ENCODE results near the gene PIGV.

The PIGV gene

GRCh38 chr1:26790551-26790953 lies 2.8 kb downstream of the PIGV start:
- peaks cover 17% of the 10 kb centered on the region for H3K4me1 ChIP-seq (ENCODE audit: low read length)
- H3K4me2 ChIP-seq (ENCODE audit: low read depth, low read length), result no peak overlapping the region
- H3K27me3 ChIP-seq (replicated peaks; ENCODE audit: insufficient read depth, low read length), result no peaks in the 10 kb centered on the region
- H3K36me3 ChIP-seq (replicated peaks; ENCODE audit: insufficient read depth, low read length), result no peaks in the 10 kb centered on the region
- H3K9me2 ChIP-seq (replicated peaks; ENCODE audit: insufficient read depth, low read length), result no peaks in the 10 kb centered on the region
- H3K27ac ChIP-seq (ENCODE audit: low read length), result no peak overlapping the region
- H4K20me1 ChIP-seq (ENCODE audit: insufficient read depth, low read length), result no peaks in the 10 kb centered on the region
- H3F3A ChIP-seq (ENCODE audit: insufficient read depth, low read length), result peaks cover 33% of the 10 kb centered on the region
- H3K9ac ChIP-seq (ENCODE audit: low read length), result no peak overlapping the region
- H3K4me3 ChIP-seq (ENCODE audit: low read length), result no peak overlapping the region
- no peak for TF ChIP-seq EZH2phosphoT487 (IDR thresholded peaks at IDR 0.05; ENCODE audit: low read length)
- no peaks in the 10 kb centered on the region for H3K9me3 ChIP-seq (replicated peaks; ENCODE audit: insufficient read depth, low read length)
- DNase-seq, result no peak
- peaks cover 8% of the 10 kb centered on the region for H3K79me2 ChIP-seq (ENCODE audit: low read length)
- H2AFZ ChIP-seq (ENCODE audit: low read length), result no peak overlapping the region

- no peaks in the 10 kb centered on the region for H3K27me3 ChIP-seq (replicated peaks; ENCODE audit: insufficient read depth, low read length)
- H3K79me2 ChIP-seq (ENCODE audit: low read length), result peaks cover 8% of the 10 kb centered on the region
- H3K4me1 ChIP-seq (ENCODE audit: low read length), result peaks cover 12% of the 10 kb centered on the region
- no peak overlapping the region for H2AFZ ChIP-seq (ENCODE audit: low read length)
- no peaks in the 10 kb centered on the region for H3K9me2 ChIP-seq (replicated peaks; ENCODE audit: insufficient read depth, low read length)
- no peaks in the 10 kb centered on the region for H4K20me1 ChIP-seq (ENCODE audit: insufficient read depth, low read length)
- H3K36me3 ChIP-seq (replicated peaks; ENCODE audit: insufficient read depth, low read length), result no peaks in the 10 kb centered on the region
- no peak overlapping the region for H3K27ac ChIP-seq (ENCODE audit: low read length)
- no peak overlapping the region for H3K4me3 ChIP-seq (ENCODE audit: low read length)
- no peak overlapping the region for H3K4me2 ChIP-seq (ENCODE audit: low read depth, low read length)
- no peaks in the 10 kb centered on the region for H3K9me3 ChIP-seq (replicated peaks; ENCODE audit: insufficient read depth, low read length)
- H3F3A ChIP-seq (ENCODE audit: insufficient read depth, low read length), result peaks cover 27% of the 10 kb centered on the region
- no peak for TF ChIP-seq CTCF (IDR thresholded peaks at IDR 0.05; ENCODE audit: low read length)
- TF ChIP-seq EZH2 (optimal IDR thresholded peaks at IDR 0.05; ENCODE audit: low read depth, low read length), result no peak
- TF ChIP-seq EZH2phosphoT487 (IDR thresholded peaks at IDR 0.05; ENCODE audit: low read length), result no peak
- no peak overlapping the region for H3K9ac ChIP-seq (ENCODE audit: low read length)
- no peak for DNase-seq
Observed at GRCh38 chr1:26791148-26791547, 3.4 kb downstream of the PIGV start.

- no peaks in the 10 kb centered on the region for H3K27me3 ChIP-seq (replicated peaks; ENCODE audit: insufficient read depth, low read length)
- no peaks in the 10 kb centered on the region for H3K9me2 ChIP-seq (replicated peaks; ENCODE audit: insufficient read depth, low read length)
- no peaks in the 10 kb centered on the region for H3K9me3 ChIP-seq (replicated peaks; ENCODE audit: insufficient read depth, low read length)
- no peak overlapping the region for H3K4me3 ChIP-seq (ENCODE audit: low read length)
- H3K9ac ChIP-seq (ENCODE audit: low read length), result no peak overlapping the region
- H4K20me1 ChIP-seq (ENCODE audit: insufficient read depth, low read length), result no peaks in the 10 kb centered on the region
- no peak overlapping the region for H2AFZ ChIP-seq (ENCODE audit: low read length)
- H3K27ac ChIP-seq (ENCODE audit: low read length), result no peak overlapping the region
- H3K79me2 ChIP-seq (ENCODE audit: low read length), result peaks cover 8% of the 10 kb centered on the region
- peaks cover 7% of the 10 kb centered on the region for H3K4me1 ChIP-seq (ENCODE audit: low read length)
- TF ChIP-seq EZH2phosphoT487 (IDR thresholded peaks at IDR 0.05; ENCODE audit: low read length), result no peak
- no peak for TF ChIP-seq EZH2 (optimal IDR thresholded peaks at IDR 0.05; ENCODE audit: low read depth, low read length)
- TF ChIP-seq CTCF (IDR thresholded peaks at IDR 0.05; ENCODE audit: low read length), result no peak
- DNase-seq, result no peak
- H3K36me3 ChIP-seq (replicated peaks; ENCODE audit: insufficient read depth, low read length), result no peaks in the 10 kb centered on the region
- H3K4me2 ChIP-seq (ENCODE audit: low read depth, low read length), result no peak overlapping the region
- peaks cover 22% of the 10 kb centered on the region for H3F3A ChIP-seq (ENCODE audit: insufficient read depth, low read length)
Observed at GRCh38 chr1:26791626-26792025, 3.9 kb downstream of the PIGV start.

GRCh38 chr1:26792924-26793323 lies 5.2 kb downstream of the PIGV start:
- no peak for TF ChIP-seq EZH2phosphoT487 (IDR thresholded peaks at IDR 0.05; ENCODE audit: low read length)
- no peak for TF ChIP-seq EZH2 (optimal IDR thresholded peaks at IDR 0.05; ENCODE audit: low read depth, low read length)
- TF ChIP-seq CTCF (IDR thresholded peaks at IDR 0.05; ENCODE audit: low read length), result no peak
- H3K9ac ChIP-seq (ENCODE audit: low read length), result no peak overlapping the region
- no peaks in the 10 kb centered on the region for H3K9me3 ChIP-seq (replicated peaks; ENCODE audit: insufficient read depth, low read length)
- H3K4me2 ChIP-seq (ENCODE audit: low read depth, low read length), result no peak overlapping the region
- no peaks in the 10 kb centered on the region for H3K27me3 ChIP-seq (replicated peaks; ENCODE audit: insufficient read depth, low read length)
- no peak overlapping the region for H3K27ac ChIP-seq (ENCODE audit: low read length)
- H3K4me1 ChIP-seq (ENCODE audit: low read length), result 0 out of 2 replicates have a peak, but pooled peaks cover 3% of the 10 kb centered on the region
- H3K4me3 ChIP-seq (ENCODE audit: low read length), result no peak overlapping the region
- no peaks in the 10 kb centered on the region for H3K9me2 ChIP-seq (replicated peaks; ENCODE audit: insufficient read depth, low read length)
- peaks cover 11% of the 10 kb centered on the region; the same call in 1 of the 2 replicates for H3F3A ChIP-seq (ENCODE audit: insufficient read depth, low read length)
- H2AFZ ChIP-seq (ENCODE audit: low read length), result no peak overlapping the region
- no peak for DNase-seq
- H3K79me2 ChIP-seq (ENCODE audit: low read length), result peaks cover 8% of the 10 kb centered on the region
- no peaks in the 10 kb centered on the region for H3K36me3 ChIP-seq (replicated peaks; ENCODE audit: insufficient read depth, low read length)
- no peaks in the 10 kb centered on the region for H4K20me1 ChIP-seq (ENCODE audit: insufficient read depth, low read length)

Measured in MM.1S (cell line).